ENCODE results near the gene WDR35. TPM values are rescaled to one million over a fixed set of nuclear protein-coding genes. Genes with fewer than 3 reads are reported as not detected.

The WDR35 gene
- total and polyA plus RNA-seq, 2 donors (not counting 3 experiments of a cell fraction or from before 2014, with no cell fraction given): 3.6 to 8.0 TPM

DNA sequence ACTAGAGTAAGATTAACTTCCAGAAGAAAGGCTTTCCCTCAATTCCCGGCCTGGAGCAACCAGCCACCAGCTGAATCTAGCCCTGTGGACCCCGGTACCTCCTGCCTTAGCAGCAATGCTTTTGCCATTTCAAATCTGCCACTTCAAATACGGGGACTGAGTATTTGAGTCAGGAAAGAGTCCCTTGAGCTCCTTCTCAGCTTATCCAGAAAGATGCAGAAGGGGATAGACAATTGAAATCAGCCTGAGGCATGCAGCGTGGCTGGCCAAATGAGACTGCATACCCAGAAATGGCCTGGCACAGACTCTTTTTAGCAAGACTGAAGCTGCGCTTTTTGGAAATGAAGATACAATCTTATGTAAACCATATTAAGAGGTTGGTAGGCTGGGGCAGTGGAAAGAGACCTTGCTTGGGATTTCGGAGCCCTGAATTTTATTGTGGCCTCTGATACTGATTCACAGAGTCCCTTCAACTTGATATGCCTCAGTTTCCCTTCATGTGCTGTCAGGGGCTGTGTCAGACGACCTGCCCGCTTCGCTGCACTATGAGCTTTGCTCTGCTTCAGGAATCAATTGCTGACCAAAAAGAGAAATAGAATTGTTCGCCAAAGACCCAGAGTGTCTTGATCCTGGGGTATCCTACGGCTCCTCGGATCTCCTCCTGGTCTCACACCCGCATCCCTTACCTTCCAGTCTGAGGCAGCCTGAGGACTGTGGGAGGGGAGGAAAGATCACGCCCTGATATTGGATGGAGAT, 21.5 kb upstream of the WDR35 start:
- FAIRE-seq (no peak), DNase-seq (ENCODE audit: low read depth, low spot score) (no peak)
- Histone ChIP-seq H3K9me3 (replicated peaks; ENCODE audit: control insufficient read depth, insufficient read depth, low read length) (no peaks in the 10 kb centered on the region), H3K79me2 (ENCODE audit: control insufficient read depth, insufficient read depth, low read length) (no peaks in the 10 kb centered on the region), H3K27me3 (ENCODE audit: control insufficient read depth in 2 of 2, insufficient read depth in 2 of 2, low read length in 2 of 2) (peaks cover 0 to 3% of the 10 kb centered on the region in 2 experiments), H3K36me3 (ENCODE audit: control insufficient read depth in 2 of 2, extremely low read depth in 1 of 2, insufficient read depth in 2 of 2, low read length in 2 of 2) (no peaks in the 10 kb centered on the region), H4K20me1 (replicated peaks; ENCODE audit: control insufficient read depth, extremely low read depth, insufficient read depth, low read length) (no peaks in the 10 kb centered on the region), H3K4me2 (ENCODE audit: insufficient read depth, low read length) (peak overlapping the region; percentile 54), H3K9ac (replicated peaks; ENCODE audit: extremely low read depth, insufficient read depth, low read length) (no peak overlapping the region), H3K9me1 (replicated peaks; ENCODE audit: control insufficient read depth, extremely low read depth, insufficient read depth, low read length) (no peaks in the 10 kb centered on the region), H3K4me3 (replicated peaks in 1 of 3; ENCODE audit: insufficient read depth in 1 of 3, low read depth in 1 of 3, low read length in 3 of 3) (no peak overlapping the region), H2AFZ (ENCODE audit: low read depth, low read length) (peak overlapping the region; percentile 89), H3K4me1 (ENCODE audit: control insufficient read depth, extremely low read depth, insufficient read depth, low read length) (peaks cover 13% of the 10 kb centered on the region), H3K27ac (ENCODE audit: insufficient read depth, low read depth, low read length) (no peak overlapping the region)
- TF ChIP-seq POLR2A (IDR thresholded peaks at IDR 0.05; ENCODE audit: low read depth, low read length): no peak
- TF ChIP-seq, protein P1, sequence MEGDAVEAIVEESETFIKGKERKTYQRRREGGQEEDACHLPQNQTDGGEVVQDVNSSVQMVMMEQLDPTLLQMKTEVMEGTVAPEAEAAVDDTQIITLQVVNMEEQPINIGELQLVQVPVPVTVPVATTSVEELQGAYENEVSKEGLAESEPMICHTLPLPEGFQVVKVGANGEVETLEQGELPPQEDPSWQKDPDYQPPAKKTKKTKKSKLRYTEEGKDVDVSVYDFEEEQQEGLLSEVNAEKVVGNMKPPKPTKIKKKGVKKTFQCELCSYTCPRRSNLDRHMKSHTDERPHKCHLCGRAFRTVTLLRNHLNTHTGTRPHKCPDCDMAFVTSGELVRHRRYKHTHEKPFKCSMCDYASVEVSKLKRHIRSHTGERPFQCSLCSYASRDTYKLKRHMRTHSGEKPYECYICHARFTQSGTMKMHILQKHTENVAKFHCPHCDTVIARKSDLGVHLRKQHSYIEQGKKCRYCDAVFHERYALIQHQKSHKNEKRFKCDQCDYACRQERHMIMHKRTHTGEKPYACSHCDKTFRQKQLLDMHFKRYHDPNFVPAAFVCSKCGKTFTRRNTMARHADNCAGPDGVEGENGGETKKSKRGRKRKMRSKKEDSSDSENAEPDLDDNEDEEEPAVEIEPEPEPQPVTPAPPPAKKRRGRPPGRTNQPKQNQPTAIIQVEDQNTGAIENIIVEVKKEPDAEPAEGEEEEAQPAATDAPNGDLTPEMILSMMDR (IDR thresholded peaks at IDR 0.05; ENCODE audit: extremely low read depth in 1 of 2, insufficient read depth in 1 of 2, low read depth in 1 of 2, low read length in 2 of 2): no peak
- TF ChIP-seq POLR2AphosphoS5 (IDR thresholded peaks at IDR 0.05; ENCODE audit: insufficient read depth, low read depth, low read length): no peak
- TF ChIP-seq FOS (IDR thresholded peaks at IDR 0.05; ENCODE audit: borderline replicate concordance, insufficient read depth, low read length): no peak
- POLR2A ChIA-PET: no interaction called here
- intact Hi-C loops (cut with micrococcal nuclease): loop anchor here (2.0 to 5.0 kb wide), 2 partner anchors 31 to 39 kb away; no protein-coding TSS in a partner anchor
- CTCF ChIA-PET: interaction anchor here (0.9 to 6.6 kb wide), 4 partner anchors 22 to 80 kb away, joined by 3 to 259 read pairs (median 54); partner anchors contain the start of gene WDR35
- no TSS peak for BruUV-seq (replicated peaks)
- dilution Hi-C loops (cut with MboI; ENCODE audit: extremely low pct_ligation_motif_present, low sequenced_read_pairs): no loop called here

DNA sequence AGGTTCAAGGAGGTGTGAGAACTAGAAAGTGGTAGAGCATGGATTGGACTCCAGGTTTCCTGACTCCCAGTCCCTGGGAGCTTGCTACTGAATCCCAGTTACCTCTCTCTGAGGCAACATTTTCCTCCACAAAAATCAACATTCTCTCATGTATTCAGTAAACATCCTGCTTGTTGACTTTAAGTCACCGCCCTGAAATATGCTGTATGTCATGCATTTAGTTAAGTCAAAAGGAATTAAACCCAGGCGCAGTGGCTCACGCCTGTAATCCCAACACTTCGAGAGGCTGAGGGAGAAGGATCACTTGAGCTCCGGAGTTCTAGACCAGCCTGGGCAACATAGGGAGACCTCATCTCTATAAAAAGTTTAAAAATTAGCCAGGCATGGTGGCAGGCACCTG, 18.8 kb upstream of the WDR35 start:
- no peak for FAIRE-seq
- ChIA-PET CTCF (interaction anchor here (1.2 kb wide), 1 partner anchor 48 kb away, joined by 4 read pairs; no protein-coding TSS in a partner anchor), POLR2A (no interaction called here)
- peaks cover 0 to 3% of the 10 kb centered on the region in 2 experiments for H3K27me3 ChIP-seq (ENCODE audit: control insufficient read depth in 2 of 2, insufficient read depth in 2 of 2, low read length in 2 of 2)
- no peak overlapping the region for H3K27ac ChIP-seq (ENCODE audit: insufficient read depth, low read depth, low read length)
- no peak overlapping the region for H2AFZ ChIP-seq (ENCODE audit: low read depth, low read length)
- H3K4me3 ChIP-seq (replicated peaks in 1 of 3; ENCODE audit: insufficient read depth in 1 of 3, low read depth in 1 of 3, low read length in 3 of 3): no peak overlapping the region
- TF ChIP-seq, protein P1 (IDR thresholded peaks at IDR 0.05; ENCODE audit: extremely low read depth in 1 of 2, insufficient read depth in 1 of 2, low read depth in 1 of 2, low read length in 2 of 2): no peak
- no peak overlapping the region for H3K4me2 ChIP-seq (ENCODE audit: insufficient read depth, low read length)
- no peaks in the 10 kb centered on the region for H3K9me3 ChIP-seq (replicated peaks; ENCODE audit: control insufficient read depth, insufficient read depth, low read length)
- no peaks in the 10 kb centered on the region for H3K9me1 ChIP-seq (replicated peaks; ENCODE audit: control insufficient read depth, extremely low read depth, insufficient read depth, low read length)
- H3K9ac ChIP-seq (replicated peaks; ENCODE audit: extremely low read depth, insufficient read depth, low read length): no peak overlapping the region
- no peaks in the 10 kb centered on the region for H3K36me3 ChIP-seq (ENCODE audit: control insufficient read depth in 2 of 2, extremely low read depth in 1 of 2, insufficient read depth in 2 of 2, low read length in 2 of 2)
- intact Hi-C loops (cut with micrococcal nuclease): no loop called here
- no peak for DNase-seq (ENCODE audit: low read depth, low spot score)
- BruUV-seq (replicated peaks): no TSS peak
- peaks cover 13% of the 10 kb centered on the region for H3K4me1 ChIP-seq (ENCODE audit: control insufficient read depth, extremely low read depth, insufficient read depth, low read length)
- dilution Hi-C loops (cut with MboI; ENCODE audit: extremely low pct_ligation_motif_present, low sequenced_read_pairs): no loop called here
- H3K79me2 ChIP-seq (ENCODE audit: control insufficient read depth, insufficient read depth, low read length): no peaks in the 10 kb centered on the region
- no peaks in the 10 kb centered on the region for H4K20me1 ChIP-seq (replicated peaks; ENCODE audit: control insufficient read depth, extremely low read depth, insufficient read depth, low read length)
